ENCODE data around the gene GMFB. TPM values are rescaled to one million over a fixed set of nuclear protein-coding genes. Genes with fewer than 3 reads are reported as not detected.

GMFB gene
- total and polyA plus RNA-seq, 10 of the 15 experiments (the other 5 are each of a cell fraction or from before 2014, with no cell fraction given) = 29.3 to 71.0 (median 50.8) TPM

DNA sequence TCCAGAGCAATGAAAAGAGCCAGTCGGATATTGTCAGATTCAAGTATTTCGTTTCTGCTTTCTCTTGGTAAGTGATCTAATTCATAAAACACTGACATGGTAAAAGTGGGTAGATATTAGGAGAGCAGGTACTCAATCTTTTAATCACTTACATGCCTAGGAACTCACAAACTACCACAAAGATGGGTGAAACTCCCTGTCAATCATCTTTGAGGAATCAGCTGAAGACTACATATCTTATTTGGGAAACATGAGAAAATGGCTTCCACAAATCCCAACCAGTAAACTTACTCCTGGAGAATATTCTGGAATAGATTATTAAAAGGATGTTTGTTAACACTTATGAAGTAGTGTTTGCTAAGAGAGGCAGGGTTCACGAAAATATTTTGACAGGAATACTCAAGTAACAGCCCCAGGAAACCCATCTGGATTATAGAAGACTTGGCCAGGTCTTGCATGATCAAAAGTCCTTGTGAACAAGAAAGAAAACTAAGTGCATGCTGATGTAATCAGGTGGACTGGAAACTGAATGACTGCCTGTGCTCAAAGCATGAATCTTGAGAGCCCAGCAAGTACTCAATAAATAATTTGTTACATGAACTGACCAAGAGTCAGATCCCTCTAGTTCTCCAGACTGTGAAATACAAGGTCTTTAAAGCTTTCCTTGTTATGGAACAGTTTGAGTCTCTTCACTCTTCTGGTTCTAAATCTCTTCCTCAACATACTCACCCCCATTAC lies 63.1 kb downstream of the GMFB start:
- ATAC-seq = no peak
- H3K79me2 ChIP-seq (ENCODE audit: control insufficient read depth, insufficient read depth, low read length) = no peaks in the 10 kb centered on the region; the same call in none of the 2 replicates
- FAIRE-seq = no peak
- 100% methylated on average over 3 of the region's 3 CpGs for WGBS (ENCODE audit: insufficient coverage, insufficient replicate concordance, low lambda C conversion rate, missing lambda C conversion rate)
- H3K9me3 ChIP-seq (replicated peaks; ENCODE audit: control insufficient read depth, insufficient read depth, low read length) = no peaks in the 10 kb centered on the region
- BruUV-seq (replicated peaks) = no TSS peak
- no peak overlapping the region for H3K4me3 ChIP-seq
- H2AFZ ChIP-seq (ENCODE audit: control insufficient read depth, low read depth, low read length) = no peak overlapping the region
- ChIA-PET RAD21 (ENCODE audit: unreplicated experiment) (no interaction called here), POLR2A (no interaction called here), SMC1A (ENCODE audit: uncharacterized antibody, unreplicated experiment) (interaction anchor here (2.3 kb wide), 1 partner anchor 13 kb away, joined by 5 read pairs; no protein-coding TSS in a partner anchor), CTCF (no interaction called here)
- H3K4me2 ChIP-seq (ENCODE audit: control insufficient read depth, insufficient read depth) = no peak overlapping the region
- TF ChIP-seq, protein P1, sequence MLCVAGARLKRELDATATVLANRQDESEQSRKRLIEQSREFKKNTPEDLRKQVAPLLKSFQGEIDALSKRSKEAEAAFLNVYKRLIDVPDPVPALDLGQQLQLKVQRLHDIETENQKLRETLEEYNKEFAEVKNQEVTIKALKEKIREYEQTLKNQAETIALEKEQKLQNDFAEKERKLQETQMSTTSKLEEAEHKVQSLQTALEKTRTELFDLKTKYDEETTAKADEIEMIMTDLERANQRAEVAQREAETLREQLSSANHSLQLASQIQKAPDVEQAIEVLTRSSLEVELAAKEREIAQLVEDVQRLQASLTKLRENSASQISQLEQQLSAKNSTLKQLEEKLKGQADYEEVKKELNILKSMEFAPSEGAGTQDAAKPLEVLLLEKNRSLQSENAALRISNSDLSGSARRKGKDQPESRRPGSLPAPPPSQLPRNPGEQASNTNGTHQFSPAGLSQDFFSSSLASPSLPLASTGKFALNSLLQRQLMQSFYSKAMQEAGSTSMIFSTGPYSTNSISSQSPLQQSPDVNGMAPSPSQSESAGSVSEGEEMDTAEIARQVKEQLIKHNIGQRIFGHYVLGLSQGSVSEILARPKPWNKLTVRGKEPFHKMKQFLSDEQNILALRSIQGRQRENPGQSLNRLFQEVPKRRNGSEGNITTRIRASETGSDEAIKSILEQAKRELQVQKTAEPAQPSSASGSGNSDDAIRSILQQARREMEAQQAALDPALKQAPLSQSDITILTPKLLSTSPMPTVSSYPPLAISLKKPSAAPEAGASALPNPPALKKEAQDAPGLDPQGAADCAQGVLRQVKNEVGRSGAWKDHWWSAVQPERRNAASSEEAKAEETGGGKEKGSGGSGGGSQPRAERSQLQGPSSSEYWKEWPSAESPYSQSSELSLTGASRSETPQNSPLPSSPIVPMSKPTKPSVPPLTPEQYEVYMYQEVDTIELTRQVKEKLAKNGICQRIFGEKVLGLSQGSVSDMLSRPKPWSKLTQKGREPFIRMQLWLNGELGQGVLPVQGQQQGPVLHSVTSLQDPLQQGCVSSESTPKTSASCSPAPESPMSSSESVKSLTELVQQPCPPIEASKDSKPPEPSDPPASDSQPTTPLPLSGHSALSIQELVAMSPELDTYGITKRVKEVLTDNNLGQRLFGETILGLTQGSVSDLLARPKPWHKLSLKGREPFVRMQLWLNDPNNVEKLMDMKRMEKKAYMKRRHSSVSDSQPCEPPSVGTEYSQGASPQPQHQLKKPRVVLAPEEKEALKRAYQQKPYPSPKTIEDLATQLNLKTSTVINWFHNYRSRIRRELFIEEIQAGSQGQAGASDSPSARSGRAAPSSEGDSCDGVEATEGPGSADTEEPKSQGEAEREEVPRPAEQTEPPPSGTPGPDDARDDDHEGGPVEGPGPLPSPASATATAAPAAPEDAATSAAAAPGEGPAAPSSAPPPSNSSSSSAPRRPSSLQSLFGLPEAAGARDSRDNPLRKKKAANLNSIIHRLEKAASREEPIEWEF (IDR thresholded peaks at IDR 0.05; ENCODE audit: insufficient replicate concordance, low read depth, low read length) = no peak
- no peak for TF ChIP-seq TBL1XR1 (IDR thresholded peaks at IDR 0.05; ENCODE audit: low read depth, low read length)
- TF ChIP-seq IKZF2 (IDR thresholded peaks at IDR 0.05) = no peak
- no peak for TF ChIP-seq SMAD1 (IDR thresholded peaks at IDR 0.05; ENCODE audit: low read depth, partially characterized antibody)
- no peak for TF ChIP-seq SIN3A (IDR thresholded peaks at IDR 0.05; ENCODE audit: low read depth, low read length)
- H4K20me1 ChIP-seq (ENCODE audit: control insufficient read depth, insufficient read depth) = no peaks in the 10 kb centered on the region
- H3K4me1 ChIP-seq (ENCODE audit: control insufficient read depth, insufficient read depth, low read length) = no peaks in the 10 kb centered on the region
- no peaks in the 10 kb centered on the region for H3K27me3 ChIP-seq (replicated peaks in 1 of 2; ENCODE audit: control insufficient read depth in 2 of 2, insufficient read depth in 2 of 2, low read length in 1 of 2)
- H3K36me3 ChIP-seq (ENCODE audit: control insufficient read depth in 2 of 2, insufficient read depth in 2 of 2, low read length in 1 of 2) = peaks cover 8 to 28% of the 10 kb centered on the region in 2 experiments
- DNase-seq (ENCODE audit: low read depth, low spot score) = no peak
- in situ Hi-C loops (cut with MboI) = no loop called here
- H3K27ac ChIP-seq (ENCODE audit: control insufficient read depth, insufficient read depth) = no peak overlapping the region
- intact Hi-C loops (cut with micrococcal nuclease; ENCODE audit: unreplicated experiment) = no loop called here
- no peak overlapping the region for H3K9ac ChIP-seq (ENCODE audit: control insufficient read depth, insufficient read depth, low read length)
